Testis (tissue), 3 donors: ENCODE data around the gene GNL3. TPM values are rescaled to one million over a fixed set of nuclear protein-coding genes. Genes with fewer than 3 reads are reported as not detected.
"Not testable (repeated sequence)": the region's sequence is repeated elsewhere in the genome, so short reads cannot be mapped to it uniquely, and the experiment has no call there.

Experiments used
- DNase-seq: peaks from one replicate; pipeline ENCODE4 v3.0.0-alpha.2; 2019
- H3K27ac ChIP-seq, 2 donors: fragments of 200-600 bp; sonication (generic); one replicate each; pipeline ENCODE4 v1.5.1; 2019
- H3K27me3 ChIP-seq: fragments of 200-600 bp; sonication (generic); one replicate; pipeline ENCODE4 v1.5.1; 2019
- H3K36me3 ChIP-seq: fragments of 200-600 bp; sonication (generic); one replicate; pipeline ENCODE4 v1.5.1; 2017; ENCODE audit warnings: low read depth; ENCODE audit errors: missing control alignments
- H3K4me1 ChIP-seq: fragments of 200-600 bp; sonication (generic); one replicate; pipeline ENCODE4 v1.5.1; 2019
- H3K4me3 ChIP-seq, 2 donors: fragments of 200-600 bp; sonication (generic); one replicate each; pipeline ENCODE4 v1.5.1; 2017 to 2019
- H3K9me3 ChIP-seq: fragments of 200-600 bp; sonication (generic); one replicate; pipeline ENCODE4 v1.5.1; 2017
- CTCF ChIP-seq, 3 experiments: fragments of 450-650 bp in 2 of 3; fragments of 200-600 bp in 1 of 3; sonication (generic) in 1 of 3; IDR thresholded peaks; one replicate each; pipeline ENCODE4 v1.5.1; 2016 to 2019; ENCODE audit warnings: antibody characterized with exemption in 3 of 3, mild to moderate bottlenecking in 2 of 3, moderate library complexity in 1 of 3
- POLR2A ChIP-seq: fragments of 450-650 bp; IDR thresholded peaks from one replicate; pipeline ENCODE4 v1.6.1; 2017; ENCODE audit warnings: antibody characterized with exemption, mild to moderate bottlenecking, moderate library complexity
- WGBS, 2 donors: methylation state at CpG; one replicate each; pipeline ENCODE4 v1.1.5; 2018; 5-methylcytosine and 5-hydroxymethylcytosine counted together
- intact Hi-C: fragments of 100-400 bp; cut with DNase I; formaldehyde crosslinking; loops from one replicate; pipeline ENCODE4 v1.15.1; 2023; ENCODE audit warnings: low total_unique reads
- polyA plus RNA-seq: library from polyadenylated mRNA; stranded (reverse); fragments of 350-450 nt; fragmentation: Illumina TruSeq; extraction: RNeasy Lipid Tissue Mini Kit (QIAGEN cat#74804); gene quantifications from one replicate; pipeline ENCODE4 v1.2.3, GENCODE V29; 2014; ENCODE audit warnings: low read depth, low replicate concordance; ENCODE audit not compliant: insufficient read depth
- total RNA-seq, 2 donors: library from RNA; depleted of rRNA; stranded (reverse); fragments of >200 nt; gene quantifications; one replicate each; pipeline ENCODE4 v1.2.3, GENCODE V29; 2016

The GNL3 gene
- total and polyA plus RNA-seq, 3 donors from 2014 or later: 36.3 to 57.7 (median 50.6) TPM

DNA sequence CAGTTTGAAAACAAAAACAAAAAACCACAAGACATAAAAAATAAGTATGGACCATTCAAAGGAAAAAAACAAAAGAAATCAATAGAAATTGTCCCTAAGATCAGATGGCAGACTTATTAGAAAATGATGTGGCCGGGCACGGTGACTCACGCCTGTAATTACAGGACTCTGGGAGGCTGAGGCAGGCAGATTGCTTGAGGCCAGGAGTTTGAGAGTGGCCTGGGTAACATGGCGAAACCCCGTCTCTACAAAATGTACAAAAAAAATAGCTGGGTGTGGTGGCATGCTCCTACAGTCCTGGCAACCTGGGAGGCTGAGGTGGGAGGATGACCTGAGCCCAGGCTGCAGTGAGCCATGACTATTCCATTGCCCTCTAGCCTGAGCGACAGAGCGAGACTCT is 36.7 kb downstream of the GNL3 start:
- no peaks in the 10 kb centered on the region for H3K4me1 ChIP-seq
- intact Hi-C loops: no loop called here
- no peaks in the 10 kb centered on the region for H3K9me3 ChIP-seq
- TF ChIP-seq CTCF (IDR thresholded peaks at IDR 0.05): no peak
- TF ChIP-seq POLR2A: no peak
- no peak for DNase-seq
- H3K36me3 ChIP-seq: no peaks in the 10 kb centered on the region
- H3K27me3 ChIP-seq: no peaks in the 10 kb centered on the region
- no peak overlapping the region for H3K4me3 ChIP-seq
- H3K27ac ChIP-seq: no peak overlapping the region
- WGBS, 2 donors: 92 to 94% methylated on average over 7 of the region's 7 CpGs

DNA sequence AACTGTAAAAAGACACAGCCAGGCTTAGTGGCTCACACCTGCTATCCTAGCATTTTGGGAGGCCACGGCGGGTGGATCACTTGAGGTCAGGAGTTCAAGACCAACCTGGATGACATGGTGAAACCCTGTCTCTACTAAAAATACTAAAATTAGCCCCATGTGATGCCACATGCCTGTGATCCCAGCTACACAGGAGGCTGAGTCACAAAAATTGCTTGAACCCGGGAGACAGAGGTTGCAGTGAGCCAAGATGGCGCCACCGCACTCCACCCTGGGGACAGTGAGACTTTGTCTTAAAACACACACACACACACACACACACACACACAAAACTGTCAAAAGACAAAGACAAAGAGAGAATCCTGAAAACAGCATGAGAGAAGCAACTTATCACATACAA is 38.1 kb downstream of the GNL3 start:
- no peak overlapping the region for H3K27ac ChIP-seq

GRCh38 chr3:52724511-52724910 is 38.7 kb downstream of the GNL3 start:
- DNase-seq: no peak
- no peaks in the 10 kb centered on the region for H3K9me3 ChIP-seq
- H3K27ac ChIP-seq: no peak overlapping the region
- H3K36me3 ChIP-seq: no peaks in the 10 kb centered on the region
- intact Hi-C loops: no loop called here
- no peaks in the 10 kb centered on the region for H3K27me3 ChIP-seq
- WGBS, 2 donors: 97 to 100% methylated on average over 1 of the region's 1 CpG
- no peaks in the 10 kb centered on the region for H3K4me1 ChIP-seq
- TF ChIP-seq POLR2A: no peak
- TF ChIP-seq CTCF (IDR thresholded peaks at IDR 0.05): no peak
- H3K4me3 ChIP-seq: no peak overlapping the region

More for the DNA sequence above, 38.1 kb downstream of the GNL3 start:
- TF ChIP-seq CTCF (IDR thresholded peaks at IDR 0.05) (no peak), POLR2A (no peak)
- H3K4me3 ChIP-seq: no peak overlapping the region
- no peaks in the 10 kb centered on the region for H3K36me3 ChIP-seq
- no peaks in the 10 kb centered on the region for H3K4me1 ChIP-seq
- 93 to 94% methylated on average over 5 of the region's 5 CpGs for WGBS, 2 donors
- DNase-seq: no peak
- H3K27me3 ChIP-seq: no peaks in the 10 kb centered on the region
- intact Hi-C loops: no loop called here
- no peaks in the 10 kb centered on the region for H3K9me3 ChIP-seq

DNA sequence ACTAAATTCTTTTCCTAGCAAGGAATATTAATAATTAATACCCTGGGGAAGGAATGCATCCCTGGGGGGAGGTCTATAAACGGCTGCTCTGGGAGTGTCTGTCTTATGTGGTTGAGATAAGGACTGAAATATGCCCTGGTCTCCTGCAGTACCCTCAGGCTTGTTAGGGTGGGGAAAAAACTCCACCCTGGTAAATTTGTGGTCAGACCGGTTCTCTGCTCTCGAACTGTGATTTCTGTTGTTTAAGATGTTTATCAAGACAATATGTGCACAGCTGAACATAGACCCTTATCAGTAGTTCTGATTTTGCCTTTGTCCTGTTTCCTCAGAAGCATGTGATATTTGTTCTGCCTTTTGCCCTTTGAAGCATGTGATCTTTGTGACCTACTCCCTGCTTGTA is 42.9 kb downstream of the GNL3 start:
- H3K27ac ChIP-seq, H3K4me3 ChIP-seq, H3K9me3 ChIP-seq, H3K4me1 ChIP-seq, H3K36me3 ChIP-seq, DNase-seq, intact Hi-C loops, H3K27me3 ChIP-seq: not testable (repeated sequence)
- WGBS, 2 donors: 67 to 89% methylated on average over 3 of the region's 3 CpGs

GRCh38 chr3:52730681-52731080 is 44.8 kb downstream of the GNL3 start:
- no peak overlapping the region for H3K27ac ChIP-seq
- no peak for DNase-seq
- no peaks in the 10 kb centered on the region for H3K27me3 ChIP-seq
- TF ChIP-seq CTCF (IDR thresholded peaks at IDR 0.05) (no peak), POLR2A (no peak)
- no peaks in the 10 kb centered on the region for H3K36me3 ChIP-seq
- intact Hi-C loops: no loop called here
- H3K4me3 ChIP-seq: no peak overlapping the region
- no peaks in the 10 kb centered on the region for H3K9me3 ChIP-seq
- no peaks in the 10 kb centered on the region for H3K4me1 ChIP-seq
